GM21576 (cell line): ENCODE data around the gene BRDT.
"Not testable (repeated sequence)": the region's sequence is repeated elsewhere in the genome, so short reads cannot be mapped to it uniquely, and the experiment has no call there.

Experiments
- ATAC-seq: cut with Tn5 transposase; IDR thresholded peaks from one replicate; pipeline ENCODE4 v1.9.1; 2021; ENCODE audit warnings: mild to moderate bottlenecking, moderate library complexity; ENCODE audit not compliant: unreplicated experiment

Gene BRDT

GRCh38 chr1:91981996-91982609 lies 32.9 kb downstream of the BRDT start:
- no peak for ATAC-seq

- ATAC-seq, result no peak
Measured at GRCh38 chr1:91993256-91993655, 44.1 kb downstream of the BRDT start.

GRCh38 chr1:91997607-91998195 lies 48.5 kb downstream of the BRDT start:
- ATAC-seq, result no peak

GRCh38 chr1:92004129-92004528 lies 54.9 kb downstream of the BRDT start:
- ATAC-seq, result no peak

GRCh38 chr1:92013923-92014322 lies 64.7 kb downstream of the BRDT start:
- ATAC-seq, result no peak

GRCh38 chr1:92016720-92017316 lies 67.6 kb downstream of the BRDT start:
- no peak for ATAC-seq

- no peak for ATAC-seq
Measured at GRCh38 chr1:92017656-92018055, 68.5 kb downstream of the BRDT start.

GRCh38 chr1:92026042-92026441 lies 76.8 kb downstream of the BRDT start:
- not testable (repeated sequence) for ATAC-seq

GRCh38 chr1:92026806-92027205 lies 77.6 kb downstream of the BRDT start:
- no peak for ATAC-seq

- no peak for ATAC-seq
Measured at GRCh38 chr1:92029241-92029922, 80.2 kb downstream of the BRDT start.

GRCh38 chr1:92030656-92031107 lies 81.5 kb downstream of the BRDT start:
- ATAC-seq, result no peak

GRCh38 chr1:92031281-92032110 lies 82.3 kb downstream of the BRDT start:
- ATAC-seq, result no peak

GRCh38 chr1:92037400-92037799 lies 88.2 kb downstream of the BRDT start:
- ATAC-seq, result no peak

- ATAC-seq, result no peak
Measured at GRCh38 chr1:92038695-92039346, 89.6 kb downstream of the BRDT start.

GRCh38 chr1:92040971-92041370 lies 91.8 kb downstream of the BRDT start:
- ATAC-seq, result no peak

- no peak for ATAC-seq
Measured at GRCh38 chr1:92043621-92044020, 94.4 kb downstream of the BRDT start.

GRCh38 chr1:92045766-92046495 lies 96.7 kb downstream of the BRDT start:
- ATAC-seq, result no peak

- ATAC-seq, result no peak
Measured at GRCh38 chr1:92051948-92052347, 102.7 kb downstream of the BRDT start.
